ENCODE measurements around the gene KLF7. TPM values are rescaled to one million over a fixed set of nuclear protein-coding genes. Genes with fewer than 3 reads are reported as not detected.

The KLF7 gene
- total and polyA plus RNA-seq, 4 donors = 1.9 to 11.5 (median 4.5) TPM

GRCh38 chr2:207135801-207136457, 29.8 kb downstream of the KLF7 start:
- H3K27me3 ChIP-seq (ENCODE audit: control insufficient read depth in 4 of 4, insufficient read depth in 4 of 4, low read length in 3 of 4) = no peaks in the 10 kb centered on the region
- H3K9ac ChIP-seq (ENCODE audit: low read depth in 1 of 2, low read length in 2 of 2) = no peak overlapping the region
- WGBS = 72% methylated on average over 9 of the region's 9 CpGs
- DNase-seq (ENCODE audit: low spot score) = no peak
- peaks cover 0 to 6% (median under 1%) of the 10 kb centered on the region in 4 donors for H3K4me1 ChIP-seq (ENCODE audit: control insufficient read depth in 4 of 4, insufficient read depth in 4 of 4, low read length in 3 of 4)
- H3K4me3 ChIP-seq (ENCODE audit: low read depth in 1 of 3, low read length in 3 of 3) = no peak overlapping the region
- H3K36me3 ChIP-seq (ENCODE audit: control insufficient read depth in 4 of 4, insufficient read depth in 3 of 4, low read depth in 1 of 4, low read length in 3 of 4) = no peaks in the 10 kb centered on the region
- H3K9me3 ChIP-seq (ENCODE audit: control insufficient read depth in 4 of 4, low read length in 3 of 4) = no peaks in the 10 kb centered on the region
- TF ChIP-seq HNF4G (IDR thresholded peaks at IDR 0.05) = no peak
- TF ChIP-seq FOXA2 (IDR thresholded peaks at IDR 0.05) = no peak
- no peak for TF ChIP-seq MAX (IDR thresholded peaks at IDR 0.05)
- TF ChIP-seq YY1 (IDR thresholded peaks at IDR 0.05) = no peak
- TF ChIP-seq REST (IDR thresholded peaks at IDR 0.05) = no peak
- no peak for TF ChIP-seq JUND (IDR thresholded peaks at IDR 0.05)
- no peak for TF ChIP-seq RXRA (IDR thresholded peaks at IDR 0.05)
- no peak for TF ChIP-seq NR2F2 (IDR thresholded peaks at IDR 0.05)
- TF ChIP-seq GABPA (IDR thresholded peaks at IDR 0.05 in 1 of 2, conservative IDR thresholded peaks at IDR 0.05 in 1 of 2) = no peak
- no peak for TF ChIP-seq FOXA1 (IDR thresholded peaks at IDR 0.05)
- TF ChIP-seq ZBTB33 (IDR thresholded peaks at IDR 0.05) = no peak
- TF ChIP-seq HNF4A (conservative IDR thresholded peaks at IDR 0.05) = no peak
- TF ChIP-seq RAD21 (IDR thresholded peaks at IDR 0.05) = no peak
- H3K27ac ChIP-seq (ENCODE audit: low read depth in 1 of 2, low read length in 2 of 2) = peak overlapping the region; percentile 0 to 46

- H3K9ac ChIP-seq (ENCODE audit: low read depth in 1 of 2, low read length in 2 of 2) = no peak overlapping the region
- H3K4me1 ChIP-seq (ENCODE audit: control insufficient read depth in 4 of 4, insufficient read depth in 4 of 4, low read length in 3 of 4) = peaks cover 0 to 6% (median 1%) of the 10 kb centered on the region in 4 donors
- no peak overlapping the region for H3K4me3 ChIP-seq (ENCODE audit: low read depth in 1 of 3, low read length in 3 of 3)
- no peak for DNase-seq (ENCODE audit: low spot score)
- H3K9me3 ChIP-seq (ENCODE audit: control insufficient read depth in 4 of 4, low read length in 3 of 4) = no peaks in the 10 kb centered on the region
- H3K27me3 ChIP-seq (ENCODE audit: control insufficient read depth in 4 of 4, insufficient read depth in 4 of 4, low read length in 3 of 4) = no peaks in the 10 kb centered on the region
- no peaks in the 10 kb centered on the region for H3K36me3 ChIP-seq (ENCODE audit: control insufficient read depth in 4 of 4, insufficient read depth in 3 of 4, low read depth in 1 of 4, low read length in 3 of 4)
- H3K27ac ChIP-seq (ENCODE audit: low read depth in 1 of 2, low read length in 2 of 2) = no peak overlapping the region
- WGBS = 78% methylated on average over 1 of the region's 1 CpG
- no peak for TF ChIP-seq REST (IDR thresholded peaks at IDR 0.05)
- no peak for TF ChIP-seq YY1 (IDR thresholded peaks at IDR 0.05)
- no peak for TF ChIP-seq EGR1 (IDR thresholded peaks at IDR 0.05; ENCODE audit: low read depth in 2 of 2)
- TF ChIP-seq SP1 (IDR thresholded peaks at IDR 0.05) = no peak
- TF ChIP-seq ZBTB33 (IDR thresholded peaks at IDR 0.05) = no peak
- no peak for TF ChIP-seq ATF3 (IDR thresholded peaks at IDR 0.05)
- TF ChIP-seq HNF4A (conservative IDR thresholded peaks at IDR 0.05) = no peak
- TF ChIP-seq RXRA (IDR thresholded peaks at IDR 0.05) = no peak
- no peak for TF ChIP-seq MAX (IDR thresholded peaks at IDR 0.05)
- TF ChIP-seq CTCF (IDR thresholded peaks at IDR 0.05; ENCODE audit: low read depth, low read length, missing input control) = no peak
- TF ChIP-seq FOXA1 (IDR thresholded peaks at IDR 0.05) = no peak
- no peak for TF ChIP-seq HNF4G (IDR thresholded peaks at IDR 0.05)
- TF ChIP-seq JUND (IDR thresholded peaks at IDR 0.05) = no peak
- TF ChIP-seq RAD21 (IDR thresholded peaks at IDR 0.05) = no peak
Measured at GRCh38 chr2:207135340-207135739, 30.4 kb downstream of the KLF7 start.

Measured in liver (tissue), 9 donors.